Suprapubic skin (tissue), 4 donors: ENCODE measurements around the gene TMEM81. TPM values are rescaled to one million over a fixed set of nuclear protein-coding genes. Genes with fewer than 3 reads are reported as not detected.

Experiments
- DNase-seq, 2 donors: peaks; one replicate each; pipeline ENCODE4 v3.0.0-alpha.2; 2019; ENCODE audit warnings: low spot score in 2 of 2
- H3K27ac ChIP-seq: fragments of 200-600 bp; sonication (generic); one replicate; pipeline ENCODE4 v1.5.1; 2019
- H3K27me3 ChIP-seq: fragments of 200-600 bp; sonication (generic); one replicate; pipeline ENCODE4 v1.5.1; 2019
- H3K36me3 ChIP-seq: fragments of 200-600 bp; sonication (generic); one replicate; pipeline ENCODE4 v1.5.1; 2019
- H3K4me1 ChIP-seq: fragments of 200-600 bp; sonication (generic); one replicate; pipeline ENCODE4 v1.5.1; 2019
- H3K4me3 ChIP-seq: fragments of 200-600 bp; sonication (generic); one replicate; pipeline ENCODE4 v1.5.1; 2019; ENCODE audit warnings: mild to moderate bottlenecking
- H3K9me3 ChIP-seq: fragments of 200-600 bp; sonication (generic); one replicate; pipeline ENCODE4 v1.5.1; 2019
- EP300 ChIP-seq: sonication (generic); formaldehyde crosslinking; IDR thresholded peaks from one replicate; pipeline ENCODE4 v1.6.1; 2017; ENCODE audit warnings: antibody characterized with exemption
- POLR2A ChIP-seq, 2 donors: fragments of 450-650 bp; IDR thresholded peaks; one replicate each; pipeline ENCODE4 v1.6.1; 2017; ENCODE audit warnings: antibody characterized with exemption in 2 of 2, mild to moderate bottlenecking in 2 of 2, moderate library complexity in 2 of 2
- POLR2AphosphoS5 ChIP-seq, 3 donors: sonication (generic); formaldehyde crosslinking; IDR thresholded peaks; one replicate each; pipeline ENCODE4 v1.6.1; 2017; ENCODE audit warnings: antibody characterized with exemption in 3 of 3
- WGBS: methylation state at CpG from one replicate; pipeline ENCODE4 v1.1.5; 2018; 5-methylcytosine and 5-hydroxymethylcytosine counted together
- total RNA-seq, 4 donors: library from RNA; depleted of rRNA; stranded (reverse); fragments of >200 nt; gene quantifications; one replicate each; pipeline ENCODE4 v1.1.0, GENCODE V29; 2016
- TF ChIP-seq, protein P1 (sequence below), 2 donors: fragments of 200-600 bp in 1 of 2; fragments of 450-650 bp in 1 of 2; sonication (generic) in 1 of 2; IDR thresholded peaks; one replicate each; pipeline ENCODE4 v1.5.1; 2016 to 2019; ENCODE audit warnings: antibody characterized with exemption in 2 of 2, mild to moderate bottlenecking in 1 of 2, moderate library complexity in 1 of 2

TMEM81 gene
- total RNA-seq, 4 donors from 2014 or later, result 0.76 to 4.7 (median 2.8) TPM

DNA sequence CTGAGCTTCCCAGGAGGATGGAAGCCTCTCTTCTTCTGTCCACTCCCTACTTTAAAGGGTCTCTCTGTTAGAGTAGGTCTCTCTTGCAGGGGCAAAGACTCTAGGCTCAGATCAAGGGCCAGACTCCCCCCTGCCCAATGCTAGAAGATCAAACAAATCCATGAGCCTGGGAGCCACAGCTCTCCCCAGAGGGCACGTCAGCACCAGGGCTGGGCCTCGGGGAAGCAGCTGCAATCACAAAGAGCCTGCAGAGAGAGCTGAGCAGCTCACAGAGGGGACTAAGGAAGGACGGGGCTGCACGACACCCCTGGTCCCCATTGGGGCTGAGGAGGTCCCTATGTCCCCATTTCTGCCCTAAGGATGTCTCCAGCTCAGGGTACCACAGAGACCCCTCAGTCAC lies 37.4 kb downstream of the TMEM81 start:
- peaks cover 66% of the 10 kb centered on the region for H3K27me3 ChIP-seq
- H3K4me3 ChIP-seq, result no peak overlapping the region
- H3K36me3 ChIP-seq, result no peaks in the 10 kb centered on the region
- no peak for DNase-seq
- H3K4me1 ChIP-seq, result peaks cover 9% of the 10 kb centered on the region
- WGBS, result 40% methylated on average over 3 of the region's 4 CpGs
- H3K9me3 ChIP-seq, result no peaks in the 10 kb centered on the region
- no peak overlapping the region for H3K27ac ChIP-seq
- TF ChIP-seq, protein P1, sequence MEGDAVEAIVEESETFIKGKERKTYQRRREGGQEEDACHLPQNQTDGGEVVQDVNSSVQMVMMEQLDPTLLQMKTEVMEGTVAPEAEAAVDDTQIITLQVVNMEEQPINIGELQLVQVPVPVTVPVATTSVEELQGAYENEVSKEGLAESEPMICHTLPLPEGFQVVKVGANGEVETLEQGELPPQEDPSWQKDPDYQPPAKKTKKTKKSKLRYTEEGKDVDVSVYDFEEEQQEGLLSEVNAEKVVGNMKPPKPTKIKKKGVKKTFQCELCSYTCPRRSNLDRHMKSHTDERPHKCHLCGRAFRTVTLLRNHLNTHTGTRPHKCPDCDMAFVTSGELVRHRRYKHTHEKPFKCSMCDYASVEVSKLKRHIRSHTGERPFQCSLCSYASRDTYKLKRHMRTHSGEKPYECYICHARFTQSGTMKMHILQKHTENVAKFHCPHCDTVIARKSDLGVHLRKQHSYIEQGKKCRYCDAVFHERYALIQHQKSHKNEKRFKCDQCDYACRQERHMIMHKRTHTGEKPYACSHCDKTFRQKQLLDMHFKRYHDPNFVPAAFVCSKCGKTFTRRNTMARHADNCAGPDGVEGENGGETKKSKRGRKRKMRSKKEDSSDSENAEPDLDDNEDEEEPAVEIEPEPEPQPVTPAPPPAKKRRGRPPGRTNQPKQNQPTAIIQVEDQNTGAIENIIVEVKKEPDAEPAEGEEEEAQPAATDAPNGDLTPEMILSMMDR (IDR thresholded peaks at IDR 0.05), result no peak
- no peak for TF ChIP-seq EP300
- no peak for TF ChIP-seq POLR2A (IDR thresholded peaks at IDR 0.05)
- TF ChIP-seq POLR2AphosphoS5 (IDR thresholded peaks at IDR 0.05), result no peak

DNA sequence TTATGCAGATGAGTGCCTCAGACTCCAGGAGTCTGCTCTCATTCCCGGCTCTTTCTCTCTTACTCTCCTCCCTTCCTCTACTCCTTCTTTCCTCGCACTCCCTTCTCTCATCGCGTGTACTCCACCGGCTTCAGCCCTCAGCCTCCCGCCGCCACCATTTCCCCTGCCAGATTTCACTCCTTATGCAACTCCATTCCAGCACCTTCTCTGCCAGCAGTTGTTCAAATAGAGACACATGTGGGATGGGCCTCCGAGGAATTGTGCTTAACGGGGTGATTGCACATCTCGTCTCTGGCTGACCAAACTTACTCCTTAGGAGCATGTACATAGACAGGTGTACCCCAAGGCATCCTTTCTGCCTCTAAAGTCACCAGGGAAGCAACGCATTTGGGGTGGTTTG lies 39.1 kb downstream of the TMEM81 start:
- Histone ChIP-seq H3K4me3 (no peak overlapping the region), H3K27ac (no peak overlapping the region), H3K36me3 (no peaks in the 10 kb centered on the region), H3K4me1 (peaks cover 9% of the 10 kb centered on the region), H3K27me3 (peaks cover 79% of the 10 kb centered on the region), H3K9me3 (no peaks in the 10 kb centered on the region)
- no peak for TF ChIP-seq EP300
- no peak for TF ChIP-seq POLR2AphosphoS5 (IDR thresholded peaks at IDR 0.05)
- TF ChIP-seq POLR2A (IDR thresholded peaks at IDR 0.05), result no peak
- TF ChIP-seq, protein P1 (IDR thresholded peaks at IDR 0.05), result no peak
- DNase-seq, result no peak
- 29% methylated on average over 11 of the region's 11 CpGs for WGBS

DNA sequence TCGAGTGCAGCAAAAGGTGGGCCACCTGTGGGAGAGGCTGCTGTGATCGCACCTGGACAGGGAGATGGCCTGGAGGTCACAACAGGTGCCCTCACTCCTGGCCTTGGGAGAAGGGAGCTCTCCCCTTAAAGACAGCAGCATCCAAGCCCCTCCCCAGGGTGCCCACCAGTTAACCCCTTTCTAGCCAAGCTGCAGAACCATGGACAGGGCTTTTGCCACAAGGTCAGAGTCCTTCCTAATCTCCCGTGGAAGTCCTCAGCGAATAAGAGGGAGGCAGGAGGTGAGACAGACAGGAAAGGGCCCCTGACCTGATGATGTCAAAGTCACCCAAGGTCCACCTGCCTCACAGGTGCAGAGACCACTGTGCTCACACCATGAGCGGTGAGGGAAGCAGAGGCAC lies 39.5 kb downstream of the TMEM81 start:
- TF ChIP-seq, protein P1 (IDR thresholded peaks at IDR 0.05), result no peak
- TF ChIP-seq POLR2A (IDR thresholded peaks at IDR 0.05), result no peak
- TF ChIP-seq EP300, result no peak
- TF ChIP-seq POLR2AphosphoS5 (IDR thresholded peaks at IDR 0.05), result no peak
- H3K27ac ChIP-seq, result no peak overlapping the region
- H3K9me3 ChIP-seq, result no peaks in the 10 kb centered on the region
- peaks cover 82% of the 10 kb centered on the region for H3K27me3 ChIP-seq
- 40% methylated on average over 1 of the region's 5 CpGs for WGBS
- no peaks in the 10 kb centered on the region for H3K36me3 ChIP-seq
- no peak for DNase-seq
- no peak overlapping the region for H3K4me3 ChIP-seq
- H3K4me1 ChIP-seq, result peaks cover 9% of the 10 kb centered on the region

DNA sequence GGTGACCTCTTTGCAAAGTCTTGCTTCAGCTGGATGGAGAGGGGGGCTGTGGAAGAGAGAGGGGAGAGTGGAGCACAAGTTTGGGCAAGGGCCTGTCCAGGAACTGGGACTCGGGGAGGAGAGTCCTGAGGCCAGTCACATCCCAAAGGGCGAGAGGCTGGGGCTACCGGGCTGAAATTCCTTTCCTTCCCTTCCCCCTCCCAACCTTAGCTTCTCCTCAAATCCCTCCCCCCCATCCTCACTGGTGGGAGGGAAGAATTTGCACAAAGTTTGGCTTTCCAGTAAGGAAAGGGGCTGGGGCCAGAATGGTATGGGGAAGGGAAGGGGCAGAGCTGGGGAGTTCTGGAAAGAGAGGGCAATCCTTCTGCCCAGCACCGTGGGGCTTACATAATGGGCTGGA lies 40.4 kb downstream of the TMEM81 start:
- DNase-seq, result no peak
- no peaks in the 10 kb centered on the region for H3K36me3 ChIP-seq
- no peak overlapping the region for H3K27ac ChIP-seq
- no peaks in the 10 kb centered on the region for H3K9me3 ChIP-seq
- H3K4me1 ChIP-seq, result peaks cover 9% of the 10 kb centered on the region
- H3K27me3 ChIP-seq, result peaks cover 83% of the 10 kb centered on the region
- TF ChIP-seq, protein P1 (IDR thresholded peaks at IDR 0.05), result no peak
- no peak for TF ChIP-seq POLR2A (IDR thresholded peaks at IDR 0.05)
- TF ChIP-seq EP300, result no peak
- 35% methylated on average over 4 of the region's 4 CpGs for WGBS
- no peak overlapping the region for H3K4me3 ChIP-seq

DNA sequence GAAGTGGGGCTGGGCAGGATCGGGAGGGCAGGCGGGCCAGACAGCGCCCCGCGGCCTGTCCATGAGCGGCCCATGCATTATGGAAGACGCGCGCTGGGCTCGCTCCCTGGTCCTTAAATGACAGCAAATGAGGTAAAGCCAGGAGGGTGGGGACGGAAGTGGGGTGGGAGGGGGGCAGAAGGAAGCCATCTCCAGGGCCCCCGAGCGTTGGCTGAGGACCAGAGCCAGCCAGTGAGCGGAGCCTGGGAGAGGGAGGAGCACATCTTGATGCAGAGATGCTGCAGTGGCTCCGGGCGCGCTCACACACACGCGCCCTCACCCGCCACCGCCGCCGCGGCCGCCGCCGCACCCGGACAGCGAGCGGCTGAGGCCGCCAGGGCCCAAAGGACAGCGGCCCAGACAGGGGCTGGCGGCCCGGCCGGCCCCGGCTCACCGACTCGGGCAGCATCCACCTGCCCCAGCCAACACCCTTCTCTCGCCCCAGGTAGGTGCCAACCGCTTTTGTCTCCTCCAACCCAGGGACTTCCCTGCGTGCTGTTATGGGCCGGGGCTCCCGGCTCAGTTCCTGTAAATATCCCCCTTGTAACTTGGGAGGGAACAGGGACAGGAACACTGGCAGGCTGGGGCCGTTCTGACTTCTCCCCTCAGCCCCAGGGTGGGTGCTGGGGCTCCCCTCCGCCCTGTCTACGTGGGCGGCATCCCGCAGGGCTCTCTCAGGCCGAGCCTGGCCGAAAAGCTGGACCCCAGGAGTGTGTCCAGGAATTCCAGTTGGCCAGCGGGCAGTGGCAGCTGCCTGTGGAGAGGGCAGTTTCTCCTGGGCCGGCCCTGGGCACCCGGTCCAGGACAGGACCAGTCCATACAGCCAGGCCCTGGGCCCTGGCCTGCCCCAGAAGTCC lies 41.1 kb downstream of the TMEM81 start, which contains the start of gene CNTN2:
TSS of gene CNTN2 (plus strand) at position 302 of the 896 bp plus-strand sequence. CDS start 9,974 bp downstream, outside the sequence.
- Histone ChIP-seq H3K27me3 (peaks cover 78% of the 10 kb centered on the region), H3K4me1 (peaks cover 9% of the 10 kb centered on the region), H3K27ac (no peak within 1 kb of the TSS), H3K36me3 (no peaks in the 10 kb centered on the region), H3K9me3 (no peaks in the 10 kb centered on the region), H3K4me3 (peak within 1 kb of the TSS; percentile 10)
- DNase-seq, result no peak
- WGBS, result 16% methylated on average over 31 of the region's 53 CpGs
- TF ChIP-seq POLR2A (IDR thresholded peaks at IDR 0.05) (no peak), EP300 (no peak), POLR2AphosphoS5 (IDR thresholded peaks at IDR 0.05) (no peak)
- TF ChIP-seq, protein P1 (IDR thresholded peaks at IDR 0.05), result no peak
